ENCODE data around the gene SNX3.
A peak's percentile ranks its signal among the peaks of the same experiment; 100 is the strongest.
"Not testable (repeated sequence)": the region's sequence is repeated elsewhere in the genome, so short reads cannot be mapped to it uniquely, and the experiment has no call there.

The SNX3 gene

GRCh38 chr6:108260809-108261569 lies at the start of gene SNX3:
Gene SNX3, minus strand, starts transcription at chr6:108261040. Its CDS starts 119 bp downstream, at chr6:108260921.
- DNase-seq (ENCODE audit: low read depth) = peak; percentile 94

- no peak for DNase-seq (ENCODE audit: low read depth)
Measured at GRCh38 chr6:108309844-108310243, 49.0 kb upstream of the SNX3 start.

GRCh38 chr6:108308641-108309040 lies 47.8 kb upstream of the SNX3 start:
- not testable (repeated sequence) for DNase-seq (ENCODE audit: low read depth)

- no peak for DNase-seq (ENCODE audit: low read depth)
Measured at GRCh38 chr6:108304646-108305045, 43.8 kb upstream of the SNX3 start.

- DNase-seq (ENCODE audit: low read depth) = no peak
Measured at GRCh38 chr6:108302386-108302785, 41.5 kb upstream of the SNX3 start.

GRCh38 chr6:108295676-108296075 lies 34.8 kb upstream of the SNX3 start:
- no peak for DNase-seq (ENCODE audit: low read depth)

- DNase-seq (ENCODE audit: low read depth) = peak; percentile 72
Measured at GRCh38 chr6:108294727-108295625, 34.1 kb upstream of the SNX3 start, which contains the start of gene AFG1L. Gene AFG1L, plus strand, starts transcription at chr6:108295054. Its CDS starts 26 bp downstream, at chr6:108295080.

- no peak for DNase-seq (ENCODE audit: low read depth)
Measured at GRCh38 chr6:108294297-108294726, 33.5 kb upstream of the SNX3 start.

GRCh38 chr6:108293527-108294296 lies 32.9 kb upstream of the SNX3 start:
- no peak for DNase-seq (ENCODE audit: low read depth)

- DNase-seq (ENCODE audit: low read depth) = not testable (repeated sequence)
Measured at GRCh38 chr6:108292561-108292960, 31.7 kb upstream of the SNX3 start.

GRCh38 chr6:108291091-108291490 lies 30.3 kb upstream of the SNX3 start:
- DNase-seq (ENCODE audit: low read depth) = no peak

GRCh38 chr6:108288742-108289141 lies 27.9 kb upstream of the SNX3 start:
- DNase-seq (ENCODE audit: low read depth) = no peak

- no peak for DNase-seq (ENCODE audit: low read depth)
Measured at GRCh38 chr6:108287373-108287772, 26.5 kb upstream of the SNX3 start.

GRCh38 chr6:108286366-108286765 lies 25.5 kb upstream of the SNX3 start:
- DNase-seq (ENCODE audit: low read depth) = no peak

GRCh38 chr6:108285381-108285780 lies 24.5 kb upstream of the SNX3 start:
- DNase-seq (ENCODE audit: low read depth) = no peak

- no peak for DNase-seq (ENCODE audit: low read depth)
Measured at GRCh38 chr6:108277831-108278230, 17.0 kb upstream of the SNX3 start.

- DNase-seq (ENCODE audit: low read depth) = no peak
Measured at GRCh38 chr6:108277295-108277694, 16.5 kb upstream of the SNX3 start.

- no peak for DNase-seq (ENCODE audit: low read depth)
Measured at GRCh38 chr6:108275976-108276375, 15.1 kb upstream of the SNX3 start.

GRCh38 chr6:108274546-108274945 lies 13.7 kb upstream of the SNX3 start:
- DNase-seq (ENCODE audit: low read depth) = no peak

GRCh38 chr6:108269955-108270354 lies 9.1 kb upstream of the SNX3 start:
- not testable (repeated sequence) for DNase-seq (ENCODE audit: low read depth)

GRCh38 chr6:108268845-108269244 lies 8.0 kb upstream of the SNX3 start:
- no peak for DNase-seq (ENCODE audit: low read depth)

- no peak for DNase-seq (ENCODE audit: low read depth)
Measured at GRCh38 chr6:108263371-108263770, 2.5 kb upstream of the SNX3 start.

Data from GM04504 (cell line).